Neural progenitor cell (in vitro differentiated cells): ENCODE results near the gene CEMIP2.

ENCODE experiments used
- CTCF ChIP-seq: fragments of 200-600 bp; sonication (generic); IDR thresholded peaks from 2 replicates; pipeline ENCODE4 v1.5.1; 2017; ENCODE audit warnings: antibody characterized with exemption, mild to moderate bottlenecking
- EZH2 ChIP-seq: fragments of 200-600 bp; sonication (generic); IDR thresholded peaks from 2 replicates; pipeline ENCODE4 v1.6.1; 2017; ENCODE audit warnings: antibody characterized with exemption, mild to moderate bottlenecking, moderate library complexity
- EZH2phosphoT487 ChIP-seq: fragments of 200-600 bp; sonication (generic); IDR thresholded peaks from 2 replicates; pipeline ENCODE4 v1.6.1; 2017; ENCODE audit warnings: antibody characterized with exemption

DNA sequence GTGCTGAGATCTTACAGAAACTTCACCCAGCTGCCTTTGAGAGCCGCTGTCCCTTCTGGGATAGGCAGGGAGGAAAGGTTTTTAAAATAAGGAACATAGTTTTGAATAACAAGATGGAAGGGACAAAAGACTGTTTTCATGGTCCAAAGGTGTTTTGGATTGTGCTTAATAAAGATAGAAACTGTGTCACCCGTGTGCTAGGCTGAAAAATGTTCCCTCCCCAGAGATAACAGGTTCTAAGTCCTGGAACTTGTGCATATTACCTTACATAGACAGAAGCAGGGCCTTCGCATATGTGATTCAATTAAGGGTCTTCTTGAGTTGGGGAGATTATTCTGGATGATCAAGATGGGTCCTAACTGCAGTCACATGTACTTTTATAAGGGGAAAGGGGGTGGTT lies 1.9 kb upstream of the CEMIP2 start:
- no peak for TF ChIP-seq CTCF
- no peak for TF ChIP-seq EZH2
- TF ChIP-seq EZH2phosphoT487 = no peak
